Measurements from ENCODE around the gene PLEKHJ1. TPM values are rescaled to one million over a fixed set of nuclear protein-coding genes. Genes with fewer than 3 reads are reported as not detected.

The PLEKHJ1 gene
- total RNA-seq, 3 donors from 2014 or later: 132 to 231 (median 189) TPM

DNA sequence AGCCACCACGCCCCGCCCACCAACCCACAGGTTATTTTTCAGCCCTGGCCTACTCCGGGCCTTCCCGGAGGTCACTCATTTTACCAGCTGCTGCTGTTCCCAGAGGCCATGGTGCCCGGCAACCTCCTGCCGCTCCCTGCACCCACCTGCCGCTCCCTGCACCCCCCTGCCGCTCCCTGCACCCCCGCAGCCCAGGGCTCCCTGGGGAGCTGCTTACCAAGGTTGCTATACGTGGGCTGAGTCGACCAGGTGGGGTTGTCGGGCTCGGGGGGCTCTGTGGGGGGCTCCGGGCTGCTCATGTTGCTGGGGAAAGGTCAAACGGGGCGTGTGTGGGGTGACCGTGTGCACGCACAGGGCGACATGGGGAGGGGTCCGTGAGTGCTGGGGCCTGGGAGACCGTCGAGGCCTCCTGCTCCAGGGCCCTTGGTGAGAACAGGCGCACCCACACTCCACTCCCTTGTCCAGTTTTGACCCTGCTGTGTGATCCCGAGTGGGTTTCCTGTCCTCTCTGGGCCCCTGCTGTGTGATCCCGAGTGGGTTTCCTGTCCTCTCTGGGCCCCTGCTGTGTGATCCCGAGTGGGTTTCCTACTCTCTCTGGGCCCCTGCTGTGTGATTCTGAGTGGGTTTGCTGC lies 44.6 kb upstream of the PLEKHJ1 start:
- intact Hi-C loops (cut with DNase I, micrococcal nuclease): no loop called here
- Histone ChIP-seq H3K4me1 (ENCODE audit: low read depth) (peaks cover 12% of the 10 kb centered on the region), H3K4me3 (no peak overlapping the region), H3K9me3 (no peaks in the 10 kb centered on the region), H3K36me3 (ENCODE audit: low read depth) (no peaks in the 10 kb centered on the region)
- DNase-seq: peak in 2 of 3 donors; percentile 23 to 56
- ATAC-seq: no peak
- no peak for TF ChIP-seq CTCF (IDR thresholded peaks at IDR 0.05)

DNA sequence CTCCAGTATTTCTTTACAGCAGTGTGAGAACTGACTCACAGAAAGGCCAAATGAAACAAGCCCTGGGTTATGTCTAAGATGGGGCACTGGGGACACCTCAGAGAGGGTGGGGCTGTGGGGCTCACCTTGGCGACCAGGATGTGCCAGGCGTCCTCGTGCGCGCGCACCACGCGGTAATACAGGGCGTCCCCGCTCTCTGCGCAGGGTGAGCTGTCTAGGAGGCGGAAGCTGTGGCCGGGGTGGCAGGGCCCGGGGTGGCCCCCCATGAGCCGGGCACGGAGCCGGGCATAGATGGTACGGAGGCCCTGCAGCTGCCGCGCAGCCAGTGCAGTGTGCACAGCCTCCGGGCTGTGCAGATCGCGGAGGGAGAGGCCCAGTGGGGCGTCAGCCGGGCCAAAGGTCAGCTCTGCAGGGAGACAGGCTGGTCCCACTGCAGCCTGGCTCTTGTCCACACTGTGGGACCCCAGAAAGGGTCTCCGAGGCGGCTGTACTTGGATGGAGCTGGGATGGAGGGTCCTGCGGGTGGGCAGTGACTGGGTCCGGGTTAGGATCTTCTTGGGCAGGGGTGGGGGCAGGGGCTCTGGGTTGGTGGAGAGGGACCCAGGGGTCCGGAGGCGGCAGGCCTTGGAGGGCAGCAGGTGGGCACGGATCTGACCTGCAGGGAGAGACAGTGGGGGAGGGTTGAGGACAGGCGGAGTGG lies 42.5 kb upstream of the PLEKHJ1 start:
- no peak for TF ChIP-seq CTCF (IDR thresholded peaks at IDR 0.05)
- Histone ChIP-seq H3K4me1 (ENCODE audit: low read depth) (peaks cover 31% of the 10 kb centered on the region), H3K9me3 (no peaks in the 10 kb centered on the region), H3K4me3 (no peak overlapping the region), H3K36me3 (ENCODE audit: low read depth) (no peaks in the 10 kb centered on the region)
- ATAC-seq (peak; percentile 48), DNase-seq (peak; percentile 51 to 81 (median 77))
- intact Hi-C loops (cut with DNase I, micrococcal nuclease): loop anchor here in 1 of 2 donors (10.0 kb wide), 1 partner anchor 124 kb away; the partner anchor contains the start of gene AP3D1

DNA sequence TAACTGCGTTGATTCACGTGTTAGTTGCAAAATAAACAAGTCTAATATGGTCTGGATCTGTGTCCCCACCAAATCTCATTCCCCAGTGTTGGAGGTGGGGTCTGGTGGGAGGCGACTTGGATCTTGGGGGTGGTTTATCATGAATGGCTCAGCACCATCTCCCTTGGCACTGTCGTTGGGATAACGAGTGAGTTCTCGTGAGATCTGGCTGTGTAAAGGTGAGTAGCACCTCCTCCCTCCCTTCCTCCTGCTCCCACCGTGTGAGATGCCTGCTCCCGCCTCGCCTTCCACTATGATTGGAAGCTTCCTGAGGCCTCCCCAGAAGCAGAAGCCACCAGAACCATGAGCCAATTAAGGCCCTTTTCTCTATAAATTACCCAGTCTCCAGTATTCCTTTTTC lies 41.0 kb upstream of the PLEKHJ1 start:
- intact Hi-C loops (cut with DNase I, micrococcal nuclease): loop anchor here in 1 of 2 donors (10.0 kb wide), 1 partner anchor 122 kb away; the partner anchor contains the start of gene AP3D1
- TF ChIP-seq CTCF (IDR thresholded peaks at IDR 0.05): no peak
- Histone ChIP-seq H3K4me1 (ENCODE audit: low read depth) (peaks cover 44% of the 10 kb centered on the region), H3K9me3 (no peaks in the 10 kb centered on the region), H3K36me3 (ENCODE audit: low read depth) (no peaks in the 10 kb centered on the region), H3K4me3 (no peak overlapping the region)
- ATAC-seq: no peak
- DNase-seq: no peak

- DNase-seq: no peak
Observed at GRCh38 chr19:2276429-2276986, 40.4 kb upstream of the PLEKHJ1 start.

More at GRCh38 chr19:2276429-2276986, 40.4 kb upstream of the PLEKHJ1 start:
- H3K36me3 ChIP-seq (ENCODE audit: low read depth): no peaks in the 10 kb centered on the region
- ATAC-seq: no peak
- intact Hi-C loops (cut with DNase I, micrococcal nuclease): loop anchor here in 1 of 2 donors (10.0 kb wide), 1 partner anchor 122 kb away; the partner anchor contains the start of gene AP3D1
- TF ChIP-seq CTCF (IDR thresholded peaks at IDR 0.05): no peak
- H3K4me3 ChIP-seq: no peak overlapping the region
- peaks cover 51% of the 10 kb centered on the region for H3K4me1 ChIP-seq (ENCODE audit: low read depth)
- H3K9me3 ChIP-seq: no peaks in the 10 kb centered on the region
